ENCODE results near the gene KIF6.

DNA sequence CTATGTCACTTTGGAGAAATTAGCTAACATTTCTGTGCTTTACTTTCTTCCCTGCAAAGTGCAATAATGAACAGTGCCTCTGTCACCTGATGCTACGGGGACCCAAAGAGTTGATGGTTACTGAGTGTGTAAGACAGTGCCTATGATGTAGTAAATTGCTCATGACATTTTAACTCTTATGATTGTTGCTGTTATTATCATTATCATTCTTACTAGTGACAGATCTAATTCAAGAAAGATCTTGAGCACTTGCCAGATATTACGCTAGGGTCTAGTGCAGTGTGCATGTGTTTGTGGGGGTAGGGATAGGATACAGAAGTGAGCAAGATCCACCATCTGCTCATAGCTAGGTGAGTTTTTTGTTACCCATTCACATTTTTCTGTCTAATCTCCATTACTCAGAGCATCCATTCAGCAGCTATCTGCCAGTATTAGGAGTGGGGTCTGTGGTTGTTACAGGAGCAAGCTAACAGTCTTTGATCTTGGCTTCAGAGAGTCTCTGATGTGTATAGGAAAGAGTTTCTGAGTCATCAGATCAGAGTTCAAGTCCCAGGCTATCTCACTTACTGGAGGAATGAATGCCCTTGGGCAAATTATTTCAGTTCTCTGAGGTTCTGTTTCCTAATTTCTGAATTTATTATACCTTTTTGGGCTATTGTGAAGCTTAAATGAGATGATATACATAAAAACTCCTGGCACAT, 33.8 kb upstream of the KIF6 start:
- TF ChIP-seq CTCF (IDR thresholded peaks at IDR 0.05) = no peak
- TF ChIP-seq EZH2 (IDR thresholded peaks at IDR 0.05; ENCODE audit: borderline replicate concordance, insufficient read depth, low read depth, low read length, poor library complexity, severe bottlenecking) = no peak

Measured in B cell (primary cell).